CD4-positive, alpha-beta T cell treated with Interleukin-21 for 1 hour (primary cell): ENCODE data around the gene SIX1.

Experiments
- DNase-seq: peaks from one replicate; pipeline ENCODE4 v3.0.0-alpha.2; 2020

SIX1 gene

GRCh38 chr14:60655119-60655897 is 6.0 kb upstream of the SIX1 start:
- DNase-seq, result no peak

- no peak for DNase-seq
These were observed 5.1 kb upstream of the SIX1 start for GRCh38 chr14:60654334-60654821.

GRCh38 chr14:60653701-60654161 is 4.5 kb upstream of the SIX1 start:
- no peak for DNase-seq

GRCh38 chr14:60652674-60653651 is 3.7 kb upstream of the SIX1 start:
- DNase-seq, result no peak

- no peak for DNase-seq
These were observed 2.8 kb upstream of the SIX1 start for GRCh38 chr14:60651796-60652673.

- DNase-seq, result no peak
These were observed 2.0 kb upstream of the SIX1 start for GRCh38 chr14:60651086-60651795.

GRCh38 chr14:60650373-60650961 is 1.2 kb upstream of the SIX1 start:
- DNase-seq, result no peak

GRCh38 chr14:60649875-60650372 is 647 bp upstream of the SIX1 start:
- no peak for DNase-seq

- no peak for DNase-seq
These were observed 886 bp downstream of the SIX1 start for GRCh38 chr14:60648249-60648933.

GRCh38 chr14:60647837-60648248 is 1.4 kb downstream of the SIX1 start:
- DNase-seq, result no peak

- no peak for DNase-seq
These were observed 2.0 kb downstream of the SIX1 start for GRCh38 chr14:60647081-60647836.

- no peak for DNase-seq
These were observed 3.0 kb downstream of the SIX1 start for GRCh38 chr14:60646226-60646818.

GRCh38 chr14:60645126-60645741 is 4.0 kb downstream of the SIX1 start:
- DNase-seq, result no peak

GRCh38 chr14:60644666-60645065 is 4.6 kb downstream of the SIX1 start:
- no peak for DNase-seq

- no peak for DNase-seq
These were observed 5.6 kb downstream of the SIX1 start for GRCh38 chr14:60643463-60644314.

GRCh38 chr14:60643141-60643462 is 6.2 kb downstream of the SIX1 start:
- no peak for DNase-seq

- DNase-seq, result no peak
These were observed 6.8 kb downstream of the SIX1 start for GRCh38 chr14:60642270-60643140.
